ENCODE data around the gene PLPP6. TPM values are rescaled to one million over a fixed set of nuclear protein-coding genes. Genes with fewer than 3 reads are reported as not detected.

The PLPP6 gene
- total and polyA plus RNA-seq, 2 of the 13 experiments (the other 11 are each of a cell fraction or from before 2014, with no cell fraction given): 12.1 to 15.5 TPM

GRCh38 chr9:4690144-4690543 lies 28.1 kb downstream of the PLPP6 start:
- WGBS (ENCODE audit: low lambda C conversion rate): 100% methylated on average over 4 of the region's 4 CpGs
- CTCF ChIA-PET (ENCODE audit: low intra/inter-chr PET ratio, low total read pairs): no interaction called here
- 0 out of 2 replicates have a peak, but pooled peaks cover 3% of the 10 kb centered on the region for H4K20me1 ChIP-seq (ENCODE audit: insufficient read depth, low read length)
- H3K4me1 ChIP-seq (ENCODE audit: insufficient read depth, low read length): no peaks in the 10 kb centered on the region
- in situ Hi-C loops (cut with HindIII; ENCODE audit: extremely low pct_ligation_motif_present, low pct_unique_long_range_greater_than_20kb): no loop called here
- no peak overlapping the region for H3K27ac ChIP-seq (ENCODE audit: extremely low read length, insufficient read depth, low read length)
- H3K79me2 ChIP-seq (ENCODE audit: insufficient read depth, low read length): peaks cover 11% of the 10 kb centered on the region
- intact Hi-C loops (cut with micrococcal nuclease; ENCODE audit: unreplicated experiment): no loop called here
- DNase-seq (ENCODE audit: low spot score) (no peak), ATAC-seq (no peak), FAIRE-seq (no peak)
- H3K9ac ChIP-seq (ENCODE audit: insufficient read depth, low read depth, low read length): no peak overlapping the region
- BruUV-seq (replicated peaks): no TSS peak
- peaks cover 7 to 49% of the 10 kb centered on the region in 2 experiments for H3K36me3 ChIP-seq (replicated peaks in 1 of 2; ENCODE audit: control insufficient read depth in 1 of 2, insufficient read depth in 2 of 2, low read length in 2 of 2)
- TF ChIP-seq ZNF296 (CRISPR knock-in tag; conservative IDR thresholded peaks at IDR 0.05) (no peak), FOXC1 (CRISPR knock-in tag; IDR thresholded peaks at IDR 0.05; ENCODE audit: borderline replicate concordance) (no peak), ZNF556 (CRISPR knock-in tag; IDR thresholded peaks at IDR 0.05; ENCODE audit: borderline replicate concordance) (no peak), CAMTA2 (CRISPR knock-in tag; IDR thresholded peaks at IDR 0.05; ENCODE audit: borderline replicate concordance) (no peak), GPN1 (CRISPR knock-in tag; IDR thresholded peaks at IDR 0.05; ENCODE audit: borderline replicate concordance) (no peak)
- TF ChIP-seq, protein P1, sequence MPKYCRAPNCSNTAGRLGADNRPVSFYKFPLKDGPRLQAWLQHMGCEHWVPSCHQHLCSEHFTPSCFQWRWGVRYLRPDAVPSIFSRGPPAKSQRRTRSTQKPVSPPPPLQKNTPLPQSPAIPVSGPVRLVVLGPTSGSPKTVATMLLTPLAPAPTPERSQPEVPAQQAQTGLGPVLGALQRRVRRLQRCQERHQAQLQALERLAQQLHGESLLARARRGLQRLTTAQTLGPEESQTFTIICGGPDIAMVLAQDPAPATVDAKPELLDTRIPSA (CRISPR knock-in tag; IDR thresholded peaks at IDR 0.05; ENCODE audit: borderline replicate concordance): no peak
- no peak overlapping the region for H2AFZ ChIP-seq (ENCODE audit: low read length)
- POLR2A ChIA-PET: no interaction called here
- H3K9me3 ChIP-seq (ENCODE audit: low read length): no peaks in the 10 kb centered on the region
- no peak overlapping the region for H3K4me2 ChIP-seq (ENCODE audit: low read depth, low read length)
- H3K27me3 ChIP-seq (ENCODE audit: control insufficient read depth in 1 of 2, insufficient read depth in 2 of 2, low read length in 2 of 2): no peaks in the 10 kb centered on the region
- H3K4me3 ChIP-seq (replicated peaks in 1 of 3; ENCODE audit: insufficient read depth in 1 of 3, low read depth in 2 of 3, low read length in 3 of 3): no peak overlapping the region

GRCh38 chr9:4691795-4692194 lies 29.7 kb downstream of the PLPP6 start:
- no peak for ATAC-seq
- no peak overlapping the region for H3K4me2 ChIP-seq (ENCODE audit: low read depth, low read length)
- no peak for TF ChIP-seq ZNF329 (CRISPR knock-in tag; IDR thresholded peaks at IDR 0.05; ENCODE audit: low read depth)
- TF ChIP-seq ZNF24 (IDR thresholded peaks at IDR 0.05): no peak
- no peak for TF ChIP-seq KDM2A (CRISPR knock-in tag; IDR thresholded peaks at IDR 0.05; ENCODE audit: borderline replicate concordance, low read depth)
- no peak for TF ChIP-seq GABPA (IDR thresholded peaks at IDR 0.05; ENCODE audit: low read depth, low read length)
- TF ChIP-seq GABPA (CRISPR knock-in tag; IDR thresholded peaks at IDR 0.05; ENCODE audit: low read depth): no peak
- H3K4me3 ChIP-seq (replicated peaks in 1 of 3; ENCODE audit: insufficient read depth in 1 of 3, low read depth in 2 of 3, low read length in 3 of 3): no peak overlapping the region
- no peak overlapping the region for H2AFZ ChIP-seq (ENCODE audit: low read length)
- CTCF ChIA-PET (ENCODE audit: low intra/inter-chr PET ratio, low total read pairs): no interaction called here
- no peak for FAIRE-seq
- H3K79me2 ChIP-seq (ENCODE audit: insufficient read depth, low read length): peaks cover 11% of the 10 kb centered on the region
- peaks cover 3% of the 10 kb centered on the region; the same call in 1 of the 2 replicates for H4K20me1 ChIP-seq (ENCODE audit: insufficient read depth, low read length)
- no peak for DNase-seq (ENCODE audit: low spot score)
- in situ Hi-C loops (cut with HindIII; ENCODE audit: extremely low pct_ligation_motif_present, low pct_unique_long_range_greater_than_20kb): no loop called here
- POLR2A ChIA-PET: interaction anchor here (1.0 kb wide), 1 partner anchor 14 kb away, joined by 3 read pairs; no protein-coding TSS in a partner anchor
- no peak overlapping the region for H3K27ac ChIP-seq (ENCODE audit: extremely low read length, insufficient read depth, low read length)
- H3K4me1 ChIP-seq (ENCODE audit: insufficient read depth, low read length): no peaks in the 10 kb centered on the region
- BruUV-seq (replicated peaks): no TSS peak
- H3K27me3 ChIP-seq (ENCODE audit: control insufficient read depth in 1 of 2, insufficient read depth in 2 of 2, low read length in 2 of 2): no peaks in the 10 kb centered on the region
- H3K9ac ChIP-seq (ENCODE audit: insufficient read depth, low read depth, low read length): no peak overlapping the region
- H3K36me3 ChIP-seq (replicated peaks in 1 of 2; ENCODE audit: control insufficient read depth in 1 of 2, insufficient read depth in 2 of 2, low read length in 2 of 2): peaks cover 2 to 41% of the 10 kb centered on the region in 2 experiments; a peak in 3 of 5 replicates
- intact Hi-C loops (cut with micrococcal nuclease; ENCODE audit: unreplicated experiment): no loop called here
- WGBS (ENCODE audit: low lambda C conversion rate): 96% methylated on average over 3 of the region's 3 CpGs
- no peaks in the 10 kb centered on the region for H3K9me3 ChIP-seq (ENCODE audit: low read length)

Data from HepG2 (cell line).